HepG2 (cell line): ENCODE results near the gene TUBA4B. TPM values are rescaled to one million over a fixed set of nuclear protein-coding genes. Genes with fewer than 3 reads are reported as not detected.

Source experiments
- AGO2 ChIP-seq: fragments of 200-400 bp; formaldehyde crosslinking; optimal IDR thresholded peaks from 2 replicates; pipeline ENCODE3; 2017; ENCODE audit warnings: mild to moderate bottlenecking, low read depth, low read length, moderate library complexity
- ARID4A ChIP-seq: sonication (generic); formaldehyde crosslinking; IDR thresholded peaks from 2 replicates; pipeline ENCODE4 v1.5.0; 2020; ENCODE audit warnings: mild to moderate bottlenecking, missing genetic modification reagents, borderline replicate concordance
- ATF3 ChIP-seq: sonication (generic); formaldehyde crosslinking; IDR thresholded peaks from 2 replicates; pipeline ENCODE4 v1.4.0; 2020; ENCODE audit warnings: missing genetic modification reagents
- ATF5 ChIP-seq: sonication (generic); formaldehyde crosslinking; IDR thresholded peaks from 2 replicates; pipeline ENCODE4 v1.4.0; 2020; ENCODE audit warnings: mild to moderate bottlenecking, low read depth, missing genetic modification reagents
- CBX2 ChIP-seq, 2 experiments: fragments of 200-600 bp in 1 of 2; sonication (generic); formaldehyde crosslinking in 1 of 2; IDR thresholded peaks; 2 replicates each; pipeline versions ENCODE4 v1.7.0 to v1.8.1; 2018 to 2022; ENCODE audit warnings: low read depth in 2 of 2, low read length in 1 of 2, mild to moderate bottlenecking in 1 of 2, missing genetic modification reagents in 1 of 2
- FOSL2 ChIP-seq: sonication (generic); formaldehyde crosslinking; IDR thresholded peaks from 2 replicates; pipeline ENCODE4 v1.4.0; 2020; ENCODE audit warnings: missing genetic modification reagents
- FOXO1 ChIP-seq: sonication (generic); formaldehyde crosslinking; IDR thresholded peaks from 2 replicates; pipeline ENCODE4 v1.4.0; 2020; ENCODE audit warnings: missing genetic modification reagents
- GZF1 ChIP-seq: sonication (generic); formaldehyde crosslinking; IDR thresholded peaks from 2 replicates; pipeline ENCODE4 v1.5.1; 2020; ENCODE audit warnings: mild to moderate bottlenecking, missing genetic modification reagents
- JUND ChIP-seq: sonication (generic); formaldehyde crosslinking; IDR thresholded peaks from 2 replicates; pipeline ENCODE4 v1.8.0; 2022; ENCODE audit warnings: mild to moderate bottlenecking, missing genetic modification reagents
- LCORL ChIP-seq, 2 experiments: fragments of 450-650 bp in 1 of 2; sonication (generic) in 1 of 2; formaldehyde crosslinking in 1 of 2; IDR thresholded peaks; 2 replicates each; pipeline versions ENCODE4 v1.5.0 to v1.6.1; 2017 to 2020; ENCODE audit warnings: antibody characterized with exemption in 1 of 2, missing genetic modification reagents in 1 of 2
- THAP8 ChIP-seq: sonication (generic); formaldehyde crosslinking; IDR thresholded peaks from 2 replicates; pipeline ENCODE4 v1.5.1; 2020; ENCODE audit warnings: missing genetic modification reagents, mild to moderate bottlenecking, borderline replicate concordance
- TRAFD1 ChIP-seq: sonication (generic); formaldehyde crosslinking; IDR thresholded peaks from 2 replicates; pipeline ENCODE4 v1.5.1; 2020; ENCODE audit warnings: missing genetic modification reagents, mild to moderate bottlenecking, borderline replicate concordance
- ZGPAT ChIP-seq: IDR thresholded peaks from 2 replicates; pipeline ENCODE4 v1.6.1; 2016; ENCODE audit warnings: mild to moderate bottlenecking
- ZNF101 ChIP-seq: sonication (generic); formaldehyde crosslinking; IDR thresholded peaks from 2 replicates; pipeline ENCODE4 v1.4.0; 2020; ENCODE audit warnings: mild to moderate bottlenecking, low read depth, missing genetic modification reagents, borderline replicate concordance
- ZNF253 ChIP-seq: sonication (generic); formaldehyde crosslinking; IDR thresholded peaks from 2 replicates; pipeline ENCODE4 v1.8.0; 2022; ENCODE audit warnings: mild to moderate bottlenecking, missing genetic modification reagents, borderline replicate concordance
- ZNF326 ChIP-seq: sonication (generic); formaldehyde crosslinking; IDR thresholded peaks from 2 replicates; pipeline ENCODE4 v1.4.0; 2020; ENCODE audit warnings: missing genetic modification reagents, borderline replicate concordance
- ZNF343 ChIP-seq: sonication (generic); formaldehyde crosslinking; IDR thresholded peaks from 2 replicates; pipeline ENCODE4 v1.4.0; 2020; ENCODE audit warnings: mild to moderate bottlenecking, missing genetic modification reagents
- ZNF383 ChIP-seq: sonication (generic); formaldehyde crosslinking; IDR thresholded peaks from 2 replicates; pipeline ENCODE4 v1.4.0; 2020; ENCODE audit warnings: missing genetic modification reagents, mild to moderate bottlenecking, borderline replicate concordance
- ZNF430 ChIP-seq: sonication (generic); formaldehyde crosslinking; IDR thresholded peaks from 2 replicates; pipeline ENCODE4 v1.9.0; 2021; ENCODE audit warnings: mild to moderate bottlenecking, missing genetic modification reagents
- ZNF782 ChIP-seq: sonication (generic); formaldehyde crosslinking; IDR thresholded peaks from 2 replicates; pipeline ENCODE4 v1.4.0; 2020; ENCODE audit warnings: missing genetic modification reagents, mild to moderate bottlenecking, borderline replicate concordance
- polyA plus RNA-seq, 8 experiments: library from polyadenylated mRNA; depleted of rRNA in 3 of 8; stranded (reverse) in 7 of 8; unstranded in 1 of 8; fragments of >200 nt; fragmentation: Illumina TruSeq in 4 of 8; extraction: Trizol in 4 of 8; gene quantifications; 2 replicates each; pipeline versions ENCODE4 v1.2.1 to v1.2.3, GENCODE V29; 2011 to 2016; ENCODE audit warnings: low read depth in 4 of 8, missing spikeins in 1 of 8, mixed read lengths in 1 of 8; ENCODE audit not compliant: insufficient read depth in 1 of 8
- total RNA-seq, 5 experiments: library from RNA; depleted of rRNA; stranded (reverse); fragments of >200 nt; fragmentation: Illumina TruSeq; extraction: Trizol; gene quantifications; 2 replicates each; pipeline ENCODE4 v1.2.3, GENCODE V29; 2016; ENCODE audit warnings: low read depth in 1 of 5

The TUBA4B gene
- total and polyA plus RNA-seq, 2 of the 13 experiments (the other 11 are each of a cell fraction or from before 2014, with no cell fraction given), result 0.18 to 0.22 TPM

- TF ChIP-seq ZNF101 (CRISPR knock-in tag), result no peak
- TF ChIP-seq ZGPAT, result no peak
- no peak for TF ChIP-seq ZNF383 (CRISPR knock-in tag)
- TF ChIP-seq ARID4A (CRISPR knock-in tag), result no peak; the same call in 1 of the 2 replicates
- TF ChIP-seq ZNF253, result 0 out of 2 replicates have a peak, but pooled peaks have one; percentile 12
- no peak for TF ChIP-seq FOSL2 (CRISPR knock-in tag)
- 0 out of 2 replicates have a peak, but pooled peaks have one; percentile 9 for TF ChIP-seq JUND (CRISPR knock-in tag)
- TF ChIP-seq ZNF343 (CRISPR knock-in tag), result 0 out of 2 replicates have a peak, but pooled peaks have one; percentile 48
- peak; percentile 13 for TF ChIP-seq AGO2
- TF ChIP-seq GZF1, result peak; percentile 62; the same call in 1 of the 2 replicates
- no peak for TF ChIP-seq CBX2 (IDR thresholded peaks at IDR 0.05; ENCODE audit: low read depth, low read length)
- TF ChIP-seq CBX2 (CRISPR knock-in tag; IDR thresholded peaks at IDR 0.05; ENCODE audit: low read depth), result no peak
- peak; percentile 74; the same call in 1 of the 2 replicates for TF ChIP-seq ZNF782 (CRISPR knock-in tag)
- no peak for TF ChIP-seq ZNF326 (CRISPR knock-in tag)
- 0 out of 2 replicates have a peak, but pooled peaks have one; percentile 23 for TF ChIP-seq TRAFD1 (CRISPR knock-in tag)
- no peak for TF ChIP-seq FOXO1 (CRISPR knock-in tag)
- TF ChIP-seq ATF3, result no peak
- no peak for TF ChIP-seq LCORL (IDR thresholded peaks at IDR 0.05)
- TF ChIP-seq LCORL (CRISPR knock-in tag; IDR thresholded peaks at IDR 0.05), result 0 out of 2 replicates have a peak, but pooled peaks have one; percentile 13
- TF ChIP-seq ATF5 (CRISPR knock-in tag), result no peak
- 0 out of 2 replicates have a peak, but pooled peaks have one; percentile 23 for TF ChIP-seq THAP8
- peak; percentile 6; the same call in 1 of the 2 replicates for TF ChIP-seq ZNF430 (CRISPR knock-in tag)
Measured at GRCh38 chr2:219228911-219229304, 24.1 kb upstream of the TUBA4B start (continued).
